Measurements from ENCODE around the gene CHTF18.

DNA sequence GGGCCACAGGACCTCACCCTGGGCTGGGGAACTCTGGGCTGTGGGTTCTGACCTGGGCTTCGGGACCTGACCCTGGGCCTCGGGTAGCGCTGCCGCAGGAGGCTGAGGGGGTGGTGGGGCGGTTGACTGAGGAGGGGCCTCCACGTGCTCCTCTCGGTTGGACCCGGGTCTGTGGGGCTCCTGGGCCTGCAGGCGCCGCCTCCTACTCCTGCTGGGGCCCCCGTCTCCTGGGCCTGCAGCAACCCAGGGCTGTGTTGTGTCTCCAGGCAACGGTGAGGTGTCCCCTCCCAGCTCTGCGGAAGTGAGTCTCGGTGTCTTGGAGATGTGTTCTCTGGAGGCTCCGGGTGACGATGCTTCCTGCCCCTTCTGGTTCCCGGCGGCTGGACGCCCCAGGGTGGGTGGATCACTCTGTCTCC lies 53.6 kb downstream of the CHTF18 start:
- TF ChIP-seq POLR2A (IDR thresholded peaks at IDR 0.05; ENCODE audit: low read depth, low read length) (no peak), EZH2 (IDR thresholded peaks at IDR 0.05; ENCODE audit: borderline replicate concordance, low read depth, low read length, severe bottlenecking) (no peak), POLR2AphosphoS5 (IDR thresholded peaks at IDR 0.05; ENCODE audit: insufficient read depth, low read depth, low read length) (no peak), MYC (IDR thresholded peaks at IDR 0.05; ENCODE audit: low read depth, low read length) (no peak), GATA2 (IDR thresholded peaks at IDR 0.05; ENCODE audit: insufficient read depth, insufficient read length, low read depth, low read length) (no peak), JUN (IDR thresholded peaks at IDR 0.05; ENCODE audit: borderline replicate concordance, insufficient read depth, insufficient read length, low read depth) (no peak)
- TF ChIP-seq, protein P1, sequence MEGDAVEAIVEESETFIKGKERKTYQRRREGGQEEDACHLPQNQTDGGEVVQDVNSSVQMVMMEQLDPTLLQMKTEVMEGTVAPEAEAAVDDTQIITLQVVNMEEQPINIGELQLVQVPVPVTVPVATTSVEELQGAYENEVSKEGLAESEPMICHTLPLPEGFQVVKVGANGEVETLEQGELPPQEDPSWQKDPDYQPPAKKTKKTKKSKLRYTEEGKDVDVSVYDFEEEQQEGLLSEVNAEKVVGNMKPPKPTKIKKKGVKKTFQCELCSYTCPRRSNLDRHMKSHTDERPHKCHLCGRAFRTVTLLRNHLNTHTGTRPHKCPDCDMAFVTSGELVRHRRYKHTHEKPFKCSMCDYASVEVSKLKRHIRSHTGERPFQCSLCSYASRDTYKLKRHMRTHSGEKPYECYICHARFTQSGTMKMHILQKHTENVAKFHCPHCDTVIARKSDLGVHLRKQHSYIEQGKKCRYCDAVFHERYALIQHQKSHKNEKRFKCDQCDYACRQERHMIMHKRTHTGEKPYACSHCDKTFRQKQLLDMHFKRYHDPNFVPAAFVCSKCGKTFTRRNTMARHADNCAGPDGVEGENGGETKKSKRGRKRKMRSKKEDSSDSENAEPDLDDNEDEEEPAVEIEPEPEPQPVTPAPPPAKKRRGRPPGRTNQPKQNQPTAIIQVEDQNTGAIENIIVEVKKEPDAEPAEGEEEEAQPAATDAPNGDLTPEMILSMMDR (IDR thresholded peaks at IDR 0.05; ENCODE audit: extremely low read depth in 1 of 2, insufficient read depth in 1 of 2, low read depth in 1 of 2, low read length in 2 of 2) = no peak
- TF ChIP-seq, protein P2, sequence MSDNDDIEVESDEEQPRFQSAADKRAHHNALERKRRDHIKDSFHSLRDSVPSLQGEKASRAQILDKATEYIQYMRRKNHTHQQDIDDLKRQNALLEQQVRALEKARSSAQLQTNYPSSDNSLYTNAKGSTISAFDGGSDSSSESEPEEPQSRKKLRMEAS (IDR thresholded peaks at IDR 0.05; ENCODE audit: insufficient read depth, insufficient read length) = no peak

All from endothelial cell of umbilical vein (primary cell).